ENCODE measurements around the gene ZNF622.
"Not testable (repeated sequence)": the region's sequence is repeated elsewhere in the genome, so short reads cannot be mapped to it uniquely, and the experiment has no call there.

The ZNF622 gene

GRCh38 chr5:16480144-16480543, 14.5 kb upstream of the ZNF622 start:
- no peak for DNase-seq (ENCODE audit: low read depth in 2 of 2)

GRCh38 chr5:16477541-16477940, 11.9 kb upstream of the ZNF622 start:
- DNase-seq (ENCODE audit: low read depth in 2 of 2): no peak

- not testable (repeated sequence) for DNase-seq (ENCODE audit: low read depth in 2 of 2)
Measured at GRCh38 chr5:16476417-16476816, 10.8 kb upstream of the ZNF622 start.

GRCh38 chr5:16471387-16471786, 5.8 kb upstream of the ZNF622 start:
- DNase-seq (ENCODE audit: low read depth in 2 of 2): no peak

GRCh38 chr5:16467363-16468219, 2.0 kb upstream of the ZNF622 start:
- no peak for DNase-seq (ENCODE audit: low read depth in 2 of 2)

GRCh38 chr5:16464664-16465543, 696 bp downstream of the ZNF622 start:
- no peak for DNase-seq (ENCODE audit: low read depth in 2 of 2)

GRCh38 chr5:16464231-16464630, 1.4 kb downstream of the ZNF622 start:
- DNase-seq (ENCODE audit: low read depth in 2 of 2): no peak

GRCh38 chr5:16461782-16462181, 3.8 kb downstream of the ZNF622 start:
- DNase-seq (ENCODE audit: low read depth in 2 of 2): no peak

- no peak for DNase-seq (ENCODE audit: low read depth in 2 of 2)
Measured at GRCh38 chr5:16461026-16461425, 4.6 kb downstream of the ZNF622 start.

GRCh38 chr5:16459451-16459850, 6.1 kb downstream of the ZNF622 start:
- no peak for DNase-seq (ENCODE audit: low read depth in 2 of 2)

- DNase-seq (ENCODE audit: low read depth in 2 of 2): no peak
Measured at GRCh38 chr5:16457853-16458252, 7.7 kb downstream of the ZNF622 start.

GRCh38 chr5:16457451-16457850, 8.1 kb downstream of the ZNF622 start:
- DNase-seq (ENCODE audit: low read depth in 2 of 2): no peak

- no peak for DNase-seq (ENCODE audit: low read depth in 2 of 2)
Measured at GRCh38 chr5:16456103-16456832, 9.3 kb downstream of the ZNF622 start.

- no peak for DNase-seq (ENCODE audit: low read depth in 2 of 2)
Measured at GRCh38 chr5:16455668-16456067, 9.9 kb downstream of the ZNF622 start.

GRCh38 chr5:16454686-16455085, 10.9 kb downstream of the ZNF622 start:
- DNase-seq (ENCODE audit: low read depth in 2 of 2): no peak

- DNase-seq (ENCODE audit: low read depth in 2 of 2): no peak
Measured at GRCh38 chr5:16453609-16454008, 12.0 kb downstream of the ZNF622 start.

GRCh38 chr5:16450163-16450562, 15.4 kb downstream of the ZNF622 start:
- DNase-seq (ENCODE audit: low read depth in 2 of 2): no peak

- no peak for DNase-seq (ENCODE audit: low read depth in 2 of 2)
Measured at GRCh38 chr5:16446993-16447392, 18.6 kb downstream of the ZNF622 start.

- DNase-seq (ENCODE audit: low read depth in 2 of 2): no peak
Measured at GRCh38 chr5:16437977-16438376, 27.6 kb downstream of the ZNF622 start.

GRCh38 chr5:16436065-16436682, 29.4 kb downstream of the ZNF622 start:
- not testable (repeated sequence) for DNase-seq (ENCODE audit: low read depth in 2 of 2)

GRCh38 chr5:16431490-16431889, 34.1 kb downstream of the ZNF622 start:
- no peak for DNase-seq (ENCODE audit: low read depth in 2 of 2)

Data from stimulated activated CD4-positive, alpha-beta T cell treated with anti-CD3 and anti-CD28 coated beads, Interleukin-1b, Interleukin-23, amount 100 ng/mL, for 1 hour (primary cell).